AG10803 (cell line): ENCODE data around the gene HESX1.

ENCODE experiments used
- DNase-seq: peaks from one replicate; pipeline ENCODE4 v3.0.0; 2010; ENCODE audit warnings: low read depth
- H3K4me3 ChIP-seq: 2 replicates; pipeline ENCODE4 v1.5.1; 2011; ENCODE audit warnings: mild to moderate bottlenecking, low read length, control low read depth
- CTCF ChIP-seq: conservative IDR thresholded peaks from 2 replicates; pipeline ENCODE4 v1.5.1; 2011; ENCODE audit warnings: mild to moderate bottlenecking, low read length, control low read depth, inconsistent platforms

The HESX1 gene

GRCh38 chr3:57168151-57168550 lies 31.6 kb downstream of the HESX1 start:
- no peak for DNase-seq
- TF ChIP-seq CTCF, result no peak
- H3K4me3 ChIP-seq, result no peak overlapping the region

GRCh38 chr3:57166660-57167059 lies 33.1 kb downstream of the HESX1 start:
- DNase-seq, result no peak
- no peak overlapping the region for H3K4me3 ChIP-seq
- TF ChIP-seq CTCF, result no peak

- H3K4me3 ChIP-seq, result peak overlapping the region; percentile 29
- no peak for TF ChIP-seq CTCF
- no peak for DNase-seq
These were observed 34.1 kb downstream of the HESX1 start for GRCh38 chr3:57165641-57166040.

- peak within 1 kb of the TSS; percentile 59 for H3K4me3 ChIP-seq
- peak; percentile 62 for DNase-seq
- TF ChIP-seq CTCF, result no peak
These were observed 34.9 kb downstream of the HESX1 start, which contains the start of gene IL17RD for GRCh38 chr3:57164657-57165573. IL17RD (minus strand) TSS chr3:57165353; CDS start chr3:57165286, 67 bp downstream.

GRCh38 chr3:57164217-57164656 lies 35.5 kb downstream of the HESX1 start:
- H3K4me3 ChIP-seq, result peak overlapping the region; percentile 59
- DNase-seq, result peak; percentile 20

GRCh38 chr3:57163751-57164150 lies 36.0 kb downstream of the HESX1 start:
- TF ChIP-seq CTCF, result no peak
- peak; percentile 18 for DNase-seq
- H3K4me3 ChIP-seq, result peak overlapping the region; percentile 59; the same call in 1 of the 2 replicates

More at GRCh38 chr3:57164217-57164656, 35.5 kb downstream of the HESX1 start:
- no peak for TF ChIP-seq CTCF

- TF ChIP-seq CTCF, result no peak
- DNase-seq, result no peak
- H3K4me3 ChIP-seq, result no peak overlapping the region
These were observed 37.9 kb downstream of the HESX1 start for GRCh38 chr3:57161915-57162314.
